Sigmoid colon (tissue), 4 donors: ENCODE measurements around the gene SDHA.

ENCODE experiments used
- CTCF ChIP-seq, 4 experiments: fragments of 450-650 bp in 3 of 4; fragments of 200-600 bp in 1 of 4; IDR thresholded peaks; one replicate each; pipeline ENCODE4 v1.5.1; 2016 to 2019; ENCODE audit warnings: antibody characterized with exemption in 4 of 4, mild to moderate bottlenecking in 3 of 4, moderate library complexity in 2 of 4
- EP300 ChIP-seq, 4 donors: sonication (generic); formaldehyde crosslinking; IDR thresholded peaks; one replicate each; pipeline ENCODE4 v1.6.1; 2017; ENCODE audit warnings: antibody characterized with exemption in 4 of 4
- POLR2A ChIP-seq, 2 donors: fragments of 450-650 bp; IDR thresholded peaks; one replicate each; pipeline ENCODE4 v1.6.1; 2016; ENCODE audit warnings: antibody characterized with exemption in 2 of 2, mild to moderate bottlenecking in 2 of 2, moderate library complexity in 2 of 2

DNA sequence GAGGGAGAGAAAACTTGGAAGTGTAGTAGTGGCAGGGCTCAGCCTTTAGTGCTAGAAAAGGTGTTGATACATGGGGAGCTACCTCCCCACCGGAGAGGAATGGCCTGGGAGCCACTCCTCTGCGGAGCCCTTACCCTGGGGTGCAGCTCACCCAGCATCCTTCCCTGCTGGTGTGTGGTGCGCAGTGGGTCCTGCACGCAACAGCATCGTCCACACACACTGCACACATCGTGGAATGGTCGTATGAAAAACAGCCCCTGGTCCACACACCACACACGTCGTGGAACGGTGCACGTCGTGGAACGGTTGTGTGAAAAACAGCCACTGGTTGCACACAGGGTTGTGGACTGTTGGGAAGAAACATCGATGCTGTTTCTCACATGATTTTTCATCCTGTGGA lies 87.3 kb downstream of the SDHA start:
- no peak for TF ChIP-seq CTCF (IDR thresholded peaks at IDR 0.05)
- no peak for TF ChIP-seq EP300 (IDR thresholded peaks at IDR 0.05)
- TF ChIP-seq POLR2A (IDR thresholded peaks at IDR 0.05), result no peak
